Trophoblast cell (in vitro differentiated cells and primary cell): Measurements from ENCODE around the gene RASA3.

Source experiments
- DNase-seq, 2 donors: peaks; one replicate each; pipeline ENCODE4 v3.0.0-alpha.2; 2016
- H2AFZ ChIP-seq: 2 replicates; pipeline ENCODE4 v1.6.1; 2013; ENCODE audit warnings: low read length, moderate library complexity, mild to moderate bottlenecking; ENCODE audit not compliant: insufficient read depth, poor library complexity
- H2AK5ac ChIP-seq: 2 replicates; pipeline ENCODE4 v1.6.1; 2013; ENCODE audit warnings: mild to moderate bottlenecking, low read length
- H2BK120ac ChIP-seq: 2 replicates; pipeline ENCODE4 v1.6.1; 2013; ENCODE audit warnings: low read length, mild to moderate bottlenecking, moderate library complexity; ENCODE audit not compliant: insufficient read depth, poor library complexity
- H2BK12ac ChIP-seq: 2 replicates; pipeline ENCODE4 v1.6.1; 2013; ENCODE audit warnings: mild to moderate bottlenecking, low read length, moderate library complexity
- H2BK5ac ChIP-seq: 2 replicates; pipeline ENCODE4 v1.6.1; 2013; ENCODE audit warnings: low read length, low read depth, moderate library complexity, mild to moderate bottlenecking; ENCODE audit not compliant: poor library complexity
- H3K14ac ChIP-seq: 2 replicates; pipeline ENCODE4 v1.6.1; 2013; ENCODE audit warnings: mild to moderate bottlenecking, low read length
- H3K18ac ChIP-seq: 2 replicates; pipeline ENCODE4 v1.6.1; 2013; ENCODE audit warnings: mild to moderate bottlenecking, low read length
- H3K23ac ChIP-seq: 2 replicates; pipeline ENCODE4 v1.6.1; 2013; ENCODE audit warnings: low read length
- H3K27ac ChIP-seq: 2 replicates; pipeline ENCODE4 v1.5.1; 2013; ENCODE audit warnings: low read depth, mild to moderate bottlenecking, inconsistent platforms, low read length, moderate library complexity
- H3K27me3 ChIP-seq: 2 replicates; pipeline ENCODE4 v1.6.1; 2013; ENCODE audit warnings: inconsistent platforms, mild to moderate bottlenecking, low read length, moderate library complexity; ENCODE audit not compliant: insufficient read depth
- H3K36me3 ChIP-seq, 2 experiments: 1 replicate in 1 of 2; 2 replicates in 1 of 2; pipeline ENCODE4 v1.6.1; 2013; ENCODE audit warnings: low read length in 2 of 2, mild to moderate bottlenecking in 2 of 2, moderate library complexity in 1 of 2; ENCODE audit not compliant: insufficient read depth in 2 of 2, control insufficient read depth in 1 of 2
- H3K4ac ChIP-seq: 2 replicates; pipeline ENCODE4 v1.6.1; 2013; ENCODE audit warnings: low read depth, mild to moderate bottlenecking, low read length, moderate library complexity
- H3K4me1 ChIP-seq, 2 experiments: 1 replicate in 1 of 2; 2 replicates in 1 of 2; pipeline ENCODE4 v1.6.1; 2013; ENCODE audit warnings: low read length in 2 of 2, mild to moderate bottlenecking in 2 of 2, moderate library complexity in 1 of 2; ENCODE audit not compliant: insufficient read depth in 2 of 2, control insufficient read depth in 1 of 2
- H3K4me2 ChIP-seq: 2 replicates; pipeline ENCODE4 v1.6.1; 2013; ENCODE audit warnings: inconsistent platforms, mild to moderate bottlenecking, low read length, moderate library complexity
- H3K4me3 ChIP-seq: 2 replicates; pipeline ENCODE4 v1.5.1; 2013; ENCODE audit warnings: mild to moderate bottlenecking, low read depth, low read length, inconsistent platforms
- H3K79me1 ChIP-seq: one replicate; pipeline ENCODE4 v1.6.1; 2013; ENCODE audit warnings: low read length
- H3K79me2 ChIP-seq: 2 replicates; pipeline ENCODE4 v1.6.1; 2013; ENCODE audit warnings: low read length, mild to moderate bottlenecking; ENCODE audit not compliant: control insufficient read depth, insufficient read depth, poor library complexity
- H3K9ac ChIP-seq: 2 replicates; pipeline ENCODE4 v1.6.1; 2013; ENCODE audit warnings: mild to moderate bottlenecking, low read length
- H3K9me3 ChIP-seq: 2 replicates; pipeline ENCODE4 v1.6.1; 2013; ENCODE audit warnings: low read depth, mild to moderate bottlenecking, control low read depth, inconsistent platforms, low read length; ENCODE audit not compliant: insufficient read depth
- H4K12ac ChIP-seq: 2 replicates; pipeline ENCODE4 v1.6.1; 2013; ENCODE audit warnings: low read depth, mild to moderate bottlenecking, low read length, moderate library complexity
- H4K8ac ChIP-seq: 2 replicates; pipeline ENCODE4 v1.6.1; 2013; ENCODE audit warnings: low read depth, mild to moderate bottlenecking, low read length, moderate library complexity
- H4K91ac ChIP-seq: one replicate; pipeline ENCODE4 v1.6.1; 2013; ENCODE audit warnings: low read depth, mild to moderate bottlenecking, low read length, moderate library complexity
- WGBS: extraction: QIAGEN DNeasy Blood & Tissue Kit; methylation state at CpG from one replicate; pipeline ENCODE4 v1.1.7; 2013; ENCODE audit warnings: missing lambda C conversion rate; ENCODE audit not compliant: insufficient read length, insufficient coverage; ENCODE audit errors: extremely low coverage; 5-methylcytosine and 5-hydroxymethylcytosine counted together

Gene RASA3

GRCh38 chr13:114022876-114023275, 109.5 kb downstream of the RASA3 start:
- Histone ChIP-seq H2AFZ (no peak overlapping the region), H3K23ac (no peak overlapping the region), H4K12ac (no peak overlapping the region), H3K27me3 (no peaks in the 10 kb centered on the region), H3K4me1 (peaks cover 4 to 5% of the 10 kb centered on the region in 2 experiments), H4K8ac (no peak overlapping the region), H4K91ac (no peak overlapping the region), H3K14ac (no peak overlapping the region), H2AK5ac (no peak overlapping the region), H3K9me3 (peaks cover 4% of the 10 kb centered on the region), H3K4ac (no peak overlapping the region), H3K4me3 (no peak overlapping the region), H3K36me3 (peaks cover 47 to 49% of the 10 kb centered on the region in 2 experiments), H2BK5ac (no peak overlapping the region), H3K4me2 (no peak overlapping the region), H3K9ac (no peak overlapping the region), H3K18ac (no peak overlapping the region), H3K79me2 (no peaks in the 10 kb centered on the region), H3K79me1 (no peaks in the 10 kb centered on the region), H3K27ac (no peak overlapping the region), H2BK120ac (no peak overlapping the region), H2BK12ac (no peak overlapping the region)
- no peak for DNase-seq
- WGBS = no CpG with 5 or more reads among the region's 12 CpGs

- Histone ChIP-seq H3K27me3 (no peaks in the 10 kb centered on the region), H2BK12ac (no peak overlapping the region), H4K8ac (no peak overlapping the region), H3K4me2 (no peak overlapping the region), H2BK5ac (no peak overlapping the region), H3K4me1 (peaks cover 4 to 5% of the 10 kb centered on the region in 2 experiments), H4K91ac (no peak overlapping the region), H4K12ac (no peak overlapping the region), H3K9ac (no peak overlapping the region), H2AFZ (no peak overlapping the region), H3K27ac (no peak overlapping the region), H3K18ac (no peak overlapping the region), H3K14ac (no peak overlapping the region), H3K36me3 (peaks cover 48 to 49% of the 10 kb centered on the region in 2 experiments), H3K79me2 (no peaks in the 10 kb centered on the region), H2AK5ac (no peak overlapping the region), H2BK120ac (no peak overlapping the region), H3K23ac (no peak overlapping the region), H3K9me3 (peaks cover 4% of the 10 kb centered on the region), H3K4ac (no peak overlapping the region), H3K79me1 (no peaks in the 10 kb centered on the region), H3K4me3 (no peak overlapping the region)
- no peak for DNase-seq
- no CpG with 5 or more reads among the region's 9 CpGs for WGBS
These were observed 110.1 kb downstream of the RASA3 start for GRCh38 chr13:114022309-114022669.

- no peak overlapping the region for H2AK5ac ChIP-seq
- H3K79me2 ChIP-seq = no peaks in the 10 kb centered on the region
- no peak overlapping the region for H4K8ac ChIP-seq
- no peak overlapping the region for H3K27ac ChIP-seq
- H3K27me3 ChIP-seq = no peaks in the 10 kb centered on the region
- no peak overlapping the region for H3K23ac ChIP-seq
- H3K4me2 ChIP-seq = no peak overlapping the region
- no peak overlapping the region for H3K4me3 ChIP-seq
- H4K91ac ChIP-seq = no peak overlapping the region
- no peak overlapping the region for H3K14ac ChIP-seq
- H3K79me1 ChIP-seq = no peaks in the 10 kb centered on the region
- DNase-seq = no peak
- H3K9ac ChIP-seq = no peak overlapping the region
- peaks cover 4 to 5% of the 10 kb centered on the region in 2 experiments for H3K4me1 ChIP-seq
- H4K12ac ChIP-seq = no peak overlapping the region
- H2AFZ ChIP-seq = no peak overlapping the region
- peaks cover 52 to 54% of the 10 kb centered on the region in 2 experiments for H3K36me3 ChIP-seq
- peaks cover 4% of the 10 kb centered on the region for H3K9me3 ChIP-seq
- no peak overlapping the region for H2BK120ac ChIP-seq
- H2BK5ac ChIP-seq = no peak overlapping the region
- no peak overlapping the region for H3K4ac ChIP-seq
- H2BK12ac ChIP-seq = no peak overlapping the region
- no CpG with 5 or more reads among the region's 25 CpGs for WGBS
- no peak overlapping the region for H3K18ac ChIP-seq
These were observed 110.7 kb downstream of the RASA3 start for GRCh38 chr13:114021464-114022308.

GRCh38 chr13:114020750-114021463, 111.5 kb downstream of the RASA3 start:
- H3K14ac ChIP-seq = no peak overlapping the region
- H3K4me1 ChIP-seq = peaks cover under 1% of the 10 kb centered on the region in 2 experiments
- H3K79me1 ChIP-seq = no peaks in the 10 kb centered on the region
- H3K18ac ChIP-seq = no peak overlapping the region
- no peak overlapping the region for H3K4ac ChIP-seq
- H3K4me2 ChIP-seq = no peak overlapping the region
- no peaks in the 10 kb centered on the region for H3K27me3 ChIP-seq
- H3K36me3 ChIP-seq = peaks cover 56 to 58% of the 10 kb centered on the region in 2 experiments
- H4K12ac ChIP-seq = no peak overlapping the region
- peaks cover 4% of the 10 kb centered on the region for H3K9me3 ChIP-seq
- H3K27ac ChIP-seq = no peak overlapping the region
- H4K8ac ChIP-seq = no peak overlapping the region
- H3K79me2 ChIP-seq = no peaks in the 10 kb centered on the region
- no peak overlapping the region for H2AFZ ChIP-seq
- no peak overlapping the region for H4K91ac ChIP-seq
- no peak overlapping the region for H2AK5ac ChIP-seq
- no peak overlapping the region for H2BK5ac ChIP-seq
- no peak overlapping the region for H3K9ac ChIP-seq
- H3K4me3 ChIP-seq = no peak overlapping the region
- H3K23ac ChIP-seq = no peak overlapping the region
- no peak for DNase-seq
- H2BK120ac ChIP-seq = no peak overlapping the region
- no peak overlapping the region for H2BK12ac ChIP-seq
- WGBS = no CpG with 5 or more reads among the region's 32 CpGs
